ENCODE data around the gene SCARB1.
"Not testable (repeated sequence)": the region's sequence is repeated elsewhere in the genome, so short reads cannot be mapped to it uniquely, and the experiment has no call there.

The SCARB1 gene, protein sequence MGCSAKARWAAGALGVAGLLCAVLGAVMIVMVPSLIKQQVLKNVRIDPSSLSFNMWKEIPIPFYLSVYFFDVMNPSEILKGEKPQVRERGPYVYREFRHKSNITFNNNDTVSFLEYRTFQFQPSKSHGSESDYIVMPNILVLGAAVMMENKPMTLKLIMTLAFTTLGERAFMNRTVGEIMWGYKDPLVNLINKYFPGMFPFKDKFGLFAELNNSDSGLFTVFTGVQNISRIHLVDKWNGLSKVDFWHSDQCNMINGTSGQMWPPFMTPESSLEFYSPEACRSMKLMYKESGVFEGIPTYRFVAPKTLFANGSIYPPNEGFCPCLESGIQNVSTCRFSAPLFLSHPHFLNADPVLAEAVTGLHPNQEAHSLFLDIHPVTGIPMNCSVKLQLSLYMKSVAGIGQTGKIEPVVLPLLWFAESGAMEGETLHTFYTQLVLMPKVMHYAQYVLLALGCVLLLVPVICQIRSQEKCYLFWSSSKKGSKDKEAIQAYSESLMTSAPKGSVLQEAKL

DNA sequence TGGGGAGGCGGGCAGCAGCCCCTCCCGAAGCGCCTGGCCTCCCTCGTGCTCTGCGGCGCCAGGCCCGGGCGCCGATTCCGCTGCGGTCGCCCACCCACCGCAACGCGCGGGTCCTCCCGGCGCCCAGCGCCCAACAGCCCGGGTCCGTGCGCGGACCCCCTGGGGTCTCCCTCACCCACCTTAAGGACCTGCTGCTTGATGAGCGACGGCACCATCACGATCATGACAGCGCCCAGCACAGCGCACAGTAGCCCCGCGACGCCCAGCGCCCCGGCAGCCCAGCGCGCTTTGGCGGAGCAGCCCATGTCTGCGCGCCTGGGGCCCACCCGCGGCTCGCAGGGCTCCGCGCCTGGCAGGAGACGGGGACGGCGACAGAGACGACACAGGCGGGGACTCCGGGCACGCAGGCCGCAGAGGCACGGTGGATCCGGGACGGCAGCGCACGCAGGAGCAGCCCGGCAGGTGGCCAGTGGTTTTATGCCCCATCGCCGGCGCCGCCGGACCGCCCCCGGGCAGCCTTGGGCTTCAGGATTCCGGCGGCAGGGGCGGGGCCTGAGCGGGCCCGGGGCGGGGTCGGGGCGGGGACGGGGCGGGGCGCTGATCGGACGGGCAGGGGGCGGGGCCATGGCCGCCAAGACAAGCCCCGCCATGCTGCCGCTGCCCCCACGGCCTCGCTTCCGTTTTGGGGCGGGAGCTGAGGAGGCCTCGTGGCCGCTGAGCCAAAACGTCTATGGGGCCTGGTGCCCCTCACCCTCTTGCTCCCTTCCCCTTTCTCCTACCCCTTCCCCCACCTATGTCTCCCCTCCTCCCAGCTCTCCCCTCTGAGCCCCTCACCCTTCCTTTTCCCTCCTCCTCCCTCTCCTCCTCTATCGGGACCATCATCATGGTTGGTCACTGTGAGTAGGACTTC lies at the start of gene SCARB1:
SCARB1 (minus strand) TSS at position 449 of the 910 bp plus-strand sequence; CDS start at position 305, 144 bp downstream.
- peak; percentile 74 for DNase-seq

DNA sequence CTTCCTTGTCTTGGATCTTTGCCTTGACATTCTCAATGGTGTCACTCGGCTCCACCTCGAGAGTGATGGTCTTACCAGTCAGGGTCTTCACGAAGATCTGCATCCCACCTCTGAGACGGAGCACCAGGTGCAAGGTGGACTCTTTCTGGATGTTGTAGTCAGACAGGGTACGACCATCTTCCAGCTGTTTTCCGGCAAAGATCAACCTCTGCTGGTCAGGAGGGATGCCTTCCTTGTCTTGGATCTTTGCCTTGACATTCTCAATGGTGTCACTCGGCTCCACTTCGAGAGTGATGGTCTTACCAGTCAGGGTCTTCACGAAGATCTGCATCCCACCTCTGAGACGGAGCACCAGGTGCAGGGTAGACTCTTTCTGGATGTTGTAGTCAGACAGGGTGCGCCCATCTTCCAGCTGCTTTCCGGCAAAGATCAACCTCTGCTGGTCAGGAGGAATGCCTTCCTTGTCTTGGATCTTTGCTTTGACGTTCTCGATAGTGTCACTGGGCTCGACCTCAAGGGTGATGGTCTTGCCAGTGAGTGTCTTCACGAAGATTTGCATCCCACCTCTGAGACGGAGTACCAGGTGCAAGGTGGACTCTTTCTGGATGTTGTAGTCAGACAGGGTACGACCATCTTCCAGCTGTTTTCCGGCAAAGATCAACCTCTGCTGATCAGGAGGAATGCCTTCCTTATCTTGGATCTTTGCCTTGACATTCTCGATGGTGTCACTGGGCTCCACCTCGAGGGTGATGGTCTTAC lies 49.0 kb upstream of the SCARB1 start:
- not testable (repeated sequence) for DNase-seq

DNA sequence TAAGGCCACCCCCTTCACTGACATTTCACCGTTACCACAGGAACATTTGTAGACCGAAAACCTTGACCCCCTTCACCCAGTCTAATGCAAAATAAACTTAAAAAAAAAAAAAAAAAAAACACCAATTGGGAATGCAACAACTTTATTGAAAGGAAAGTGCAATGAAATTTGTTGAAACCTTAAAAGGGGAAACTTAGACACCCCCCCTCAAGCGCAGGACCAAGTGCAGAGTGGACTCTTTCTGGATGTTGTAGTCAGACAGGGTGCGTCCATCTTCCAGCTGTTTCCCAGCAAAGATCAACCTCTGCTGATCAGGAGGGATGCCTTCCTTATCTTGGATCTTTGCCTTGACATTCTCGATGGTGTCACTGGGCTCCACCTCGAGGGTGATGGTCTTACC lies 47.9 kb upstream of the SCARB1 start:
- not testable (repeated sequence) for DNase-seq

DNA sequence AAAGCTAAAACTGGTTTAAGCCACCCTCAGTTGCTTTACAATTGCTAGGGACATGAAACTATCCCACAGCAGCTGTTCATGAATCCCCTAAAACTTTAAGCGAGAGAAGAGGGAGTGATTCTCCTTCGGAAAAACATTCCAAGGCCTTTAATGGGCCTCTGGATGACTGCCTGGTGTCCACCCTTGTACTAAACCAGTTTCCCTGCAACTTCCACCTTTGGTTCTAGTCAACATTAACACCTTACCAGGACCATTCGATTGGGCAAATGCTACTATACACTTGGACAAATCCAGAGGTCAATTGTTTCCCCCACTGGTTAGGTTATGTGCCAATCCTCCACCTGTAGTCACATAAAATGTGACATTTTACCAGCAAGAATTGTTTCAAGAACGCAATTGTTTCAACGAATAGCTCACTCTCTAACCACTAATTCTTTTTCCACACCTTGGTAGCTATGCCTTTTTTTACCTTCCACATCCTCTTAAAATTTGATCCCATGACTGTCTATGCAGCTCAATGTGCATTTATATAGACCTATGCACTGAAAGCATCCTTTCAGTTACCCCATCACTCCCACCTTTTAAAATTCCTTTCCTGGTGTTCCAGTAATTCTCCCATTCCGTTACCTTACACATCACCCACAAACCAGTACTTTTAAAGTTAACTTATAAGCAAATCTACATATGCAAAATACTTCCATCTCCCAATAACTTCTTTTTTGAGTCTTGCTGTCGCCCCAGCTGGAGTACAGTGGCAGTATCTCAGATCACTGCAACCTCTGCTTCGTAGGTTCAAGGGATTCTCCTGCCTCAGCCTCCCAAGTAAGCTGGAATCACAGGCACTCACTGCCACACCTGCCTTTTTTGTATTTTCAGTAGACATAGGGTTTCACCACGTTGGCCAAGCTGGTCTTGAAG lies 47.2 kb upstream of the SCARB1 start:
- no peak for DNase-seq

DNA sequence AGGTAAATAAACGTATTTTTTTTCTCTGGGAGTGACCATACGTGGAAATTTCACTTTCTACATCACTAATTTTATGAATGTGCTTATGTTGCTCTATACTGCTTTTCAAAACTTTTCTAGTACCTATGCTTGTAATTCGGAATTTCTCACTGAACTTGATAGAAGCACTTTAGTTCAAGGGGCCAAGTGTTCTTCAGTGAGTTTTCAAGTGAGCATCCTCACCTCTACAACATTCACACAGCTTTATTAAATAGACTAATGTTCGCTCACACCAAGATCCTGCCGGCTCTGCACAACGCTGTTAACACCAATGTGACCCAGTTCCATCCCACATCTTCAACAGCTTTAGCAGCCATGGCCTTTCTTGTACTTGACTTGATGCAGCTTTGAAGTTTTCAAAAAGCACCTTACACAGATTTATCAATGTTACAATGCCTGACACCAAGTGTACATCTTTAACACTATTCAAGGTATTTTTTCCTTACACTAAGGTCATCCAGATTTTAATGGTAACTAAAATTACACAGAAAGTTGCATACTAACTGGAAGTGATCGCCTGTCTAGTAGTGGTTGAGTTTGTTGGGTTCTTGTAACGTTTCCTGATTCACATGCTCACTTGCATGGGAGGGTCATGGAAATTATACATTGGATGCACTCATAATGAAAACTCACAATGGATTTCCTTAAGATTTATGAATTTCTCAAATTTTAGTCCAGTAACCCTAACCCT lies 46.3 kb upstream of the SCARB1 start:
- DNase-seq = no peak

DNA sequence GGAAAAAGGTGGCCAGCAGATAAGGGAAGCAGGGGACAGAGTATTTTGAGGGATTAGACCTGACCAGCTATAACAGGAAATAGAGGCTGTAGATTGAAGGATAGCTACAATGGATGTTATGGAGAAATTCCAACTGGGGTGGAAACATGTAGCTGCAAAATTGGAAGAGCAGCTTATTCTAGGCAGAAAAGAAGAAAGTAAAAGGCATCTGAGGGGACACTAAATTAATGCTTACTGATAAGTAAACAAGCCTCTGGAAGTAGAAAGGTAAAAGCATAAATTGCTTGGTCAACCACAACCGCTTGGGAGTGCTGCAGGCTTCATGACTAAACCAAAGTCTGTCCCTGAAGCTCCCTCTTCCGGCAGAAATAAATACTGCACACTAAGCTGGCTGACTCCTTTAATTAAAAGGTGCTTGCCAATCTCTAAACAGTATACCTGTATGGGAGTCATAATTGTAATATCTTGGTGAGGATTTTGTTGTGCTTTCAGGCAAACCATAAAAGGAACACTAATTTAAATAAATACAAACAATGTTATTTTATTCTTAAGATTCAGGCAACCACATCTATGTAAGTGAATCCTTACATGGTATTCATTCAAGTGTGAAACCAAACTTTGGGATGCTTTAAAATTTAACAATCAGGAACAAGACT lies 43.1 kb upstream of the SCARB1 start:
- DNase-seq = no peak

DNA sequence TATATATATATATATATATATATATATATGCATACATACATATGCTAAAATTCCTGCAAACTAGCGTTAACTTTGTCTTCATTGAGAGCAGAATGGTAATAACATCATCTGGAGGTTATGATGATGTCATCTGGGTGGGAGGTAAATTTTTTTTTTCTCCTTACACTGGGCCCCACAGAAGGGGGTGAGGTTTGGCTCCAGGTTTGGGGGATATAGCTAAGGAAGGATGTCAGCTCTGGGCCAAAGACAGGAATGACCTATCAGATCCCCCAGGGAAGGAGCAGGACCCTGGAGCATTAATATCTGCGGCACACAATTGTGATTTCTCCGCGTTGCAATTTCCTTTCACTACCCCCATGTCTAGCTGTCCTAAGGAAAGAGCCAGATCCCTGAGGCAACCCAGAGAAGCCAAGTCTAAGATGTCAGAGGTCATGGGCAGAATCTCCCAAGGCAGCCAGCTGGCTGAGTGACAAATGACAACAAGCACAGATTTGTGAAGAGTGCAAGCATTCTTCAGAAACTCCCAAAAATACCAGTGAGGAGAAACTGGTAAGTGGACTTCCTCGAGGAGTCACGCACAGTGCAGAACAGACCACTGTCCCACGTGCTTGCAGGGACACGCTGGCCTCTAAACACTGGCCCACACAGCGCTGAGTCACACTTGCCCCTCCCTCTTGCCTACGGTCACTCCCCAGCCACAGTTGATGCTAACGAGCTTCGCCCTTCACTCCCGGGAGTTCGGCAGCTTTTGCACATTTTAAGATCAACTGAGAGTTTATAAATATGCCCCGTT lies 40.8 kb upstream of the SCARB1 start:
- no peak for DNase-seq

DNA sequence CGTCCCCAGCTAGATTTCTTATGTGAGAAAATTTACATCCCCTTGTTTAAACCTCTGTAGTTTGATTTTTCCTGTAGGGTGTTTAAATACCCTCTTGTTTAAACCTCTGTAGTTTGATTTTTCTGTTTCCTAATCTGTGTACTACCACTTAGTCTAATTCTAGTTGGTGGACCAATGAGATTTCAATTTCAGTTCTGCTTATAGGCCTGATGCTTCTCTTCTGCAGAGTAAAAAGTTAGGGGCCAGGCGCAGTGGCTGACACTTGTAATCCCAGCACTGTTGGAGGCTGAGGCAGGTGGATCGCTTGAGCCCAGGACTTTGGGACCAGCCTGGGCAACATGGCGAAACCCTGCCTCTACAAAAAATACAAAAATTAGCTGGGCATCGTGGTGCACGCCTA lies 39.3 kb upstream of the SCARB1 start:
- DNase-seq = no peak

DNA sequence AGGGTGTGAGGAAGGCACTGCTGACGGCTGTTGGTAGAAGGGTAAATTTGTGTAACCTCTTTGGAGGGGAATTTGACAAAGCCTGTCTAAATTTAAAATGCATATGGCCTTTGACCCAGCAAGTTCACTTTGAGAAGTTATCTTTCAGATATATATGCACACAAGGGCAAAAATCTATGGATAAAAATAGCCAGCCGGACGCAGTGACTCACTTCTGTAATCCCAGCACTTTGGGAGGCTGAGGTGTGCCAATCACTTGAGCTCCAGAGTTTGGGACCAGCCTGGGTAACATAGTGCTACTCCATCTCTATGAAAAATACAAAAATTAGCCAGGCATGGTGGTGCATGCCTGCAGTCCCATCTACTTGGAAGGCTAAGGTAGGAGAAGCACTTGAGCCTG lies 37.3 kb upstream of the SCARB1 start:
- no peak for DNase-seq

DNA sequence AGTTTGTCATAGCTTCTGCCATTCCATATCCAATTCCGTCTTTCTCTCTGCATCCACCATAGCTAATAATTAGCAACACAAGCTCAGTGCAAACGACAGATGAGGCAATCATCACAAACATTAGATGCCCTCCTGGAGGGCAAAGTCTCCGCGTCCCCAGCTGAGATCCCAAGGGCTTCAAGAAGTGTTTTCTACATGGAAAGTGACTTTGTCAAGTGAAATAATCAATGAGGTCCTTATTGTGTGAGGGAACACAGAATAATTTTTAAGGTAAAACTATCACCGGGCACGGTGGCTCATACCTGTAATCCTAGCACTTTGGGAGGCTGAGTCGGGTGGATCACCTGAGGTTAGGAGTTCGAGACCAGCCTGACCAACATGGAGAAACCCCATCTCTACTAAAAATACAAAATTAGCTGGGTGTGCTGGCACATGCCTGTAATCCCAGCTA lies 36.7 kb upstream of the SCARB1 start:
- not testable (repeated sequence) for DNase-seq

DNA sequence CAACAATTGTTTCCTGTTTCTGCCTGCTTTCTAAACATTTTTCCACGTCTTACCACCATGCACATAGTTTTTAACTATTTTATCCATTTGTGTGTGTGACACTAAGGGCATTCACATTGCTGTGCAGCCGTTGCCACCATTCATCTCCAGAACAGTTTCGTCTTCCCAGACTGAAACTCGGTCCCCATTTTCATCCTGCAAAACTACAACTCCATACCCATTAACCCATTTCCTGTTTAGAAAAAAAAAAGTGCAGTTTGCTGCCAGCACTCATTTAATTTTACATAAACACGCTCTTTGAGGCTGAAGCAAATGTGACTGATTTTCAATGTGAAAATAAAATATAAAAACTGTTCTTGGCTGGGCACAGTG lies 35.2 kb upstream of the SCARB1 start:
- no peak for DNase-seq

DNA sequence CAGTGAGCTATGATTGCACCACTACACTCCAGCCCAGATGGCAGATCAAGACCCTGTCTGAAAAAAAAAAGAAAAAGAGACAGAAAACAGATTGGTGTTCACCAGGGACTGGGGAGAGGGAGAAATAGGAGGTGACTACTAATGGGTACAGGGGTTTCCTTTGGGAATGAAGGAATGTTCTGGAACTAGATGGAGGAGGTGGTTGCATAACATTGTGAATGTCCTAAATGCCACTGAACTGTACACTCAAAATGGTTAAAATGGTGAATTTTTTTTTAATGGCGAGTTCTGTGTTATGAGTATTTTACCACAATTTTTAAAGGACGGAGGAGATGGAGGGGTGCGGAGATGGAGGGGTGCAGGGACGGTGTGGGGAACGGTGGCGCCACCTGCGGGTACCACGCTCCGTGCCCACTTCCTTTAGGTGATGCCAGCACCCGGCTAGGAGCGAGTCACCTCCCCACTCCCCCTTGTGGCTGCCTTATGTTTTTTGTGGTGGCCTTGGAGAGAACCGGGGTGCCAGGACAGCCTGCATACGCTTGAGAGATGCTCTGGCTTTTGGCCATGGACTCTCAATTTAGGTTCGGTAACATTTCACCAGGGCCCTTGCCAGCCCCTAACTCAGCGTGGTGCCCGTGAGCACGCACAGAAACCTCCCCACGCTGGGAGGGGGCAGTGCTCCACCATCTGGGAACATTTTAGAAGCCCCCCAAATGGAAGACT lies 34.7 kb upstream of the SCARB1 start:
- peak; percentile 25 for DNase-seq

DNA sequence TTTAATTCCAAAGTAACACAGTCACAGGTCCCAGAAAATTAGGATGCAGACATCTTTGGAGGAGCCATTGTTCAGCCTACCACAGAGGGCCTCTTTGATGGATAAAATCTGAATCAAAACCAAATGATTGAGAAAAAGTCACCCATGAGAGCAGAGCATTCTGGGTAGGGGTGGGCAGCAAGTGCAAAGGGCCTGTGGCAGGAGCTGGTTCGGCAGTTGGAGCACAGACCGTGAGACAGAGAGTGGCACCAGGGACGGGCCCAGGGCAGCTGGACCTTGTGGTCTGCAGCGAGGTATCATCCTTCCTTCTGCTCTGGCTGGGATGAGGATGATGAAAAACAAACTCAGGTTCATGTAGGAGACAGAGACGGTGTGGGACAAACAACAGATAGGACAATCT lies 32.8 kb upstream of the SCARB1 start:
- DNase-seq = no peak

DNA sequence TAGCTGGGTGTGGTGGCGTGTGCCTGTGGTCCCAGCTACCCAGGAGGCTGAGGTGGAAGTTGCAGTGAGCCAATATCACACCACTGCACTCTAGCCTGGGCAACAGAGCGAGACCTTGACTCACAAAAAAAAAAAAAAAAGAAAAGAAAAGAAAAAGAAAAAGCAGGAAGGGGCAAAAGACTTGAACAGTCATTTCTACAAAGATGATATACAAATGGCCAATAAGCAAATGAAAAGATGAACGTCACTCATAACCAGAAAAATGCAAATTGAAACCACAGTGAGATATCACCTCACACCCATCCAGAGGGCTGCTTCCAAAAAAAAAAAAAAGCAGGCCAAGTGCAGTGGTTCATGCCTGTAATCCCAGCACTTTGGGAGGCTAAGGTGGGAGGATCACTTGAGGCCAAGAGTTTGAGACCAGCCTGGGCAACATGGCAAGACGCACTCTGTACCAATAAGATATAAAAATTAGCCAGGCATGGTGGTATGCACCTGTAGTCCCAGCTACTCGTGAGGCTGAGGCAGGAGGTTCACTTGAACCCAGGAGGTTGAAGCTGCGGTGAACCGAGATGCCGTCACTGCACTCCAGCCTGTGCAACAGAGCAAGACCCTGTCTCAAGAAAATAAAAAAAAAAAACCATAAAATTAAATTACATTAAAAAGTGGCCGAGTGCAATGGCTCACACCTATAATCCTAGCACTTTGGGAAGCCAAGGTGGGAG lies 30.3 kb upstream of the SCARB1 start:
- DNase-seq = no peak

DNA sequence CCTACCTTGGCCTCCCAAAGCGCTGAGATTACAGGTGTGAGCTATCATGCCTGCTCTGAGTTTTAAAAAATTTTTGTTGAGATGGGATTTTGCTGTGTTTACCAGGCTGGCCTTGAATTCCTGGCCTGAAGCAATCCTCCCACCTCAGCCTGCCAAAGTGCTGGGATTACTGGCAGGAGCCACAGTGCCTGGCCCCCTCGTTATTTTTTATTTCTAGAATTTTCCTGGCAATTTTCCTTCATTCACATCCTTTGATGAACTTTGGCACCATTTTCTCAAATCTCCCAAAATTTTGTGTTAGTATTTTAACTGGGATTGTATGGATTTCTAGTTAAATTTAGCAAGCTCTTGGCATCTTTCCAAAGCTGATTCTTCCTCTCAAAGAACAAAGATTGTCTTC lies 24.6 kb upstream of the SCARB1 start:
- no peak for DNase-seq

DNA sequence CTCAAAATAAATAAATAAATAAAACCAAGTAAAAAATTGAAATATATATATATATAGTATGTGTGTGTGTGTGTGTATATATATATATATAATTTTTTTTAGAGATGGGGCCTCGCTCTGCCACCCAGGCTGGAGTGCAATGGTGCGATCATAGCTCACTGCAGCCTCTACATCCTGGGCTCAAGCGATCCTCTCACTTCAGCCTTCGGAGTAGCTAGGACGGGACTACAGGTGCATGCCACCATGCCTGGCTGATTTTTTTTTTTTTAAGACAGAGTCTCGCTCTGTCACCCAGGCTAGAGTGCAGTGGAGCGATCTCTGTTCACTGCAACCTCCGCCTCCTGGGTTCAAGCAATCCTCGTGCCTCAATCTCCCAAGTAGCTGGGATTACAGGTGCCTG lies 24.1 kb upstream of the SCARB1 start:
- not testable (repeated sequence) for DNase-seq

DNA sequence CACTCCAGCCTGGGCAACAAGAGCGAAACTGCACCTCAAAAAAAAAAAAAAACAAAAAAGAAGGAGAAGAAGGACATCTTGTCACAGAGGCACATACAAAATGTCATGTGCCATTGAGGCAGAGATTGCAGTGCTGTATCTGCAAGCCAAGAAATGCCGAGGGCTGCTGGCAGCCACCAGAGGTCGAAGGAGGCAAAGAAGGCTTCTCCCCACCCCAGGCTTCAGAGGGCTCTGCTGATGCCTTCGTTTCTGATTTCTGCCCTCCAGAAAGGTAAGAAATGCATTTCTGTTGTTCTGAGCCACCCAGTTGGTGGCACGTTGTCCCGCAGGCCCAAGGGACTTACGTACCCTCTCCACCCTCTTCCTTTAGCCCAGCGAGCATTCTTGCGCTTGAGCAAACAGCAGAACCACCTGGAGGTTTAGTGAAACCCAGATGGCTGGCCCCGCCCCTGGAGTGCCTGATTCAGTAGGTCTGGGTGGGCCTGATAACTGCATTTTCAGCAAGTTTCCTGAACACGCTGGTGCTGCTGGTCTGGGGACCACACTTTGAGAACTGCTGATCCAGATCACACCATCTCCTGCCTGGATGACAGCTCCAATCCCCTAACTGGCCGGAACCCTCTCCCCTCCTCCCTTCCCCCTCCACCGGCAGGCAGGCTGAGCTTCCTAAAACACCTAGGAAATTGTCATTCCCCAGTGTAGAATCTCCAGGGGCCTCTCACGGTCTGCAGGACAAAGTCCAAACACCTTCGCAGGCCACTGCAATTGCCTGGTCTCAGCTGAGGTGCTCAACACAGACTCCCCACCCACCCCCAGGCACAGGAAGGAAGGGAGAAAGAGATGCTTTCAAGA lies 21.1 kb upstream of the SCARB1 start:
- DNase-seq = peak; percentile 49
